ENCODE results near the gene PRRT4.
A peak's percentile ranks its signal among the peaks of the same experiment; 100 is the strongest.

Gene PRRT4

GRCh38 chr7:128406314-128407232, 45.1 kb upstream of the PRRT4 start:
- TF ChIP-seq CTCF (IDR thresholded peaks at IDR 0.05; ENCODE audit: insufficient read depth, low read length) (no peak), SPI1 (IDR thresholded peaks at IDR 0.05; ENCODE audit: borderline replicate concordance, low read depth) (no peak), POLR2AphosphoS5 (IDR thresholded peaks at IDR 0.05; ENCODE audit: low read depth) (no peak), GABPA (IDR thresholded peaks at IDR 0.05; ENCODE audit: low read depth) (no peak)
- TF ChIP-seq, protein P1, sequence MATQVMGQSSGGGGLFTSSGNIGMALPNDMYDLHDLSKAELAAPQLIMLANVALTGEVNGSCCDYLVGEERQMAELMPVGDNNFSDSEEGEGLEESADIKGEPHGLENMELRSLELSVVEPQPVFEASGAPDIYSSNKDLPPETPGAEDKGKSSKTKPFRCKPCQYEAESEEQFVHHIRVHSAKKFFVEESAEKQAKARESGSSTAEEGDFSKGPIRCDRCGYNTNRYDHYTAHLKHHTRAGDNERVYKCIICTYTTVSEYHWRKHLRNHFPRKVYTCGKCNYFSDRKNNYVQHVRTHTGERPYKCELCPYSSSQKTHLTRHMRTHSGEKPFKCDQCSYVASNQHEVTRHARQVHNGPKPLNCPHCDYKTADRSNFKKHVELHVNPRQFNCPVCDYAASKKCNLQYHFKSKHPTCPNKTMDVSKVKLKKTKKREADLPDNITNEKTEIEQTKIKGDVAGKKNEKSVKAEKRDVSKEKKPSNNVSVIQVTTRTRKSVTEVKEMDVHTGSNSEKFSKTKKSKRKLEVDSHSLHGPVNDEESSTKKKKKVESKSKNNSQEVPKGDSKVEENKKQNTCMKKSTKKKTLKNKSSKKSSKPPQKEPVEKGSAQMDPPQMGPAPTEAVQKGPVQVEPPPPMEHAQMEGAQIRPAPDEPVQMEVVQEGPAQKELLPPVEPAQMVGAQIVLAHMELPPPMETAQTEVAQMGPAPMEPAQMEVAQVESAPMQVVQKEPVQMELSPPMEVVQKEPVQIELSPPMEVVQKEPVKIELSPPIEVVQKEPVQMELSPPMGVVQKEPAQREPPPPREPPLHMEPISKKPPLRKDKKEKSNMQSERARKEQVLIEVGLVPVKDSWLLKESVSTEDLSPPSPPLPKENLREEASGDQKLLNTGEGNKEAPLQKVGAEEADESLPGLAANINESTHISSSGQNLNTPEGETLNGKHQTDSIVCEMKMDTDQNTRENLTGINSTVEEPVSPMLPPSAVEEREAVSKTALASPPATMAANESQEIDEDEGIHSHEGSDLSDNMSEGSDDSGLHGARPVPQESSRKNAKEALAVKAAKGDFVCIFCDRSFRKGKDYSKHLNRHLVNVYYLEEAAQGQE (IDR thresholded peaks at IDR 0.05; ENCODE audit: insufficient replicate concordance, low read depth): no peak
- Histone ChIP-seq H3K27ac (replicated peaks) (peak overlapping the region; percentile 77), H3K27me3 (ENCODE audit: insufficient read depth, poor library complexity, severe bottlenecking) (no peaks in the 10 kb centered on the region), H3K4me3 (replicated peaks; ENCODE audit: insufficient read depth, low read length) (peak overlapping the region; percentile 7; the same call in 1 of the 2 replicates)
- peak in 1 of 2 experiments; percentile 57 for DNase-seq (ENCODE audit: low read depth in 1 of 2, low spot score in 1 of 2)

DNA sequence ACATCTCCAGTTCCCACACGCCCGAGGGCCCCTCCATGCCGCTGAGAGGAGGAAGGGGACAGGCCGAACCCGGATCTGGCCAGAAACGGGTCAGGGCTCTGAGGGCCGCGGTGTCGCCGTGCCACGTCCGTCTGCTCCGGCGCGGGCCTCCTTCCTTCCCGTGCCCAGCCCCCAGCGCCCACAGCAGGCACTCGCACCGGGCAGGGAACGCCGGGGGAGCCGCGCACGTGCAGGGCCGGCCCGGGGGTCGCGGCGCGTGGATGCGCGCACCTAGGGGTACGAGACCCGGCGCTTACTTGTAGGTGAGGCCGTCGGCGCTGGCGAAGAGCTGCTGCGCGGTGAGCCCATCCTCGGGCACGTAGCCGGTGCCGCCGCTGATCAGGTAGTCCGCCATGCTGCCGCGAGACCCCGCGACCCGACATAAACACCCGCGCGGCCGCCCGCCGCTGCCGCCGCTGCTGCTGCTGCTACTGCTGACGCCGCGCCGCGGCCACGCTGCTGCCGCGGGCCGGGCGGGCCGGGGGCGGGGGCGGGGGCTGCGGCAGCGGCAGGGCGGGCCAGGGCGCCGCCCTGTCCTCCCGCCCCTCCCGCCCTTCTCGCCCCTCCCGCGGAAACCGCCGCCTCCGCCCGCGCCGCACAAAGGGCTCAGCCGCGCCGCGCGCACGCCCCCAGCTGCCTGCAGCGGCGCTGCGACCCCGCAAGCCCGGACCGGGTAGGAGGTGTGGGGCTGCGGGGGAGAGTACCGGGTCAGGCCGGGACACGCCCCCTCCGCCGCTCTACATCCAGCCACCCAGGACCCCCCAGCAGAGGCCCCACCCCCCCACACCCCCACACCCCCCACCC, 44.2 kb upstream of the PRRT4 start:
- peak; percentile 42; the same call in 1 of the 2 replicates for TF ChIP-seq GABPA (IDR thresholded peaks at IDR 0.05; ENCODE audit: low read depth)
- no peak for TF ChIP-seq POLR2AphosphoS5 (IDR thresholded peaks at IDR 0.05; ENCODE audit: low read depth)
- no peak for TF ChIP-seq SPI1 (IDR thresholded peaks at IDR 0.05; ENCODE audit: borderline replicate concordance, low read depth)
- TF ChIP-seq, protein P1 (IDR thresholded peaks at IDR 0.05; ENCODE audit: insufficient replicate concordance, low read depth): peak; percentile 7
- no peak for TF ChIP-seq CTCF (IDR thresholded peaks at IDR 0.05; ENCODE audit: insufficient read depth, low read length)
- DNase-seq (ENCODE audit: low read depth in 1 of 2, low spot score in 1 of 2): peak in 1 of 2 experiments; percentile 37
- Histone ChIP-seq H3K27ac (replicated peaks) (peak overlapping the region; percentile 77), H3K4me3 (replicated peaks; ENCODE audit: insufficient read depth, low read length) (peak overlapping the region; percentile 77), H3K27me3 (ENCODE audit: insufficient read depth, poor library complexity, severe bottlenecking) (no peaks in the 10 kb centered on the region)

- Histone ChIP-seq H3K4me3 (replicated peaks; ENCODE audit: insufficient read depth, low read length) (peak overlapping the region; percentile 77), H3K27me3 (ENCODE audit: insufficient read depth, poor library complexity, severe bottlenecking) (no peaks in the 10 kb centered on the region), H3K27ac (replicated peaks) (peak overlapping the region; percentile 77)
- no peak for DNase-seq (ENCODE audit: low read depth in 1 of 2, low spot score in 1 of 2)
- TF ChIP-seq, protein P1 (IDR thresholded peaks at IDR 0.05; ENCODE audit: insufficient replicate concordance, low read depth): peak; percentile 9
- TF ChIP-seq CTCF (IDR thresholded peaks at IDR 0.05; ENCODE audit: insufficient read depth, low read length) (no peak), SPI1 (IDR thresholded peaks at IDR 0.05; ENCODE audit: borderline replicate concordance, low read depth) (no peak)
Observed at GRCh38 chr7:128404886-128405470, 43.5 kb upstream of the PRRT4 start.
